AG10803 (cell line): ENCODE measurements around the gene MYO18B.

Experiments used
- DNase-seq: peaks from one replicate; pipeline ENCODE4 v3.0.0; 2010; ENCODE audit warnings: low read depth
- H3K4me3 ChIP-seq: 2 replicates; pipeline ENCODE4 v1.5.1; 2011; ENCODE audit warnings: mild to moderate bottlenecking, low read length, control low read depth
- CTCF ChIP-seq: conservative IDR thresholded peaks from 2 replicates; pipeline ENCODE4 v1.5.1; 2011; ENCODE audit warnings: mild to moderate bottlenecking, low read length, control low read depth, inconsistent platforms

MYO18B gene

GRCh38 chr22:25697181-25697664 lies 44.8 kb upstream of the MYO18B start:
- no peak overlapping the region for H3K4me3 ChIP-seq
- TF ChIP-seq CTCF: no peak
- peak; percentile 6 for DNase-seq

- DNase-seq: no peak
- H3K4me3 ChIP-seq: no peak overlapping the region
- TF ChIP-seq CTCF: no peak
Observed at GRCh38 chr22:25697978-25698377, 44.0 kb upstream of the MYO18B start.

- H3K4me3 ChIP-seq: no peak overlapping the region
- DNase-seq: no peak
- TF ChIP-seq CTCF: no peak
Observed at GRCh38 chr22:25698461-25698860, 43.5 kb upstream of the MYO18B start.

- no peak for DNase-seq
- TF ChIP-seq CTCF: no peak
- H3K4me3 ChIP-seq: no peak overlapping the region
Observed at GRCh38 chr22:25698978-25699377, 43.0 kb upstream of the MYO18B start.

- peak; percentile 67 for DNase-seq
- no peak overlapping the region for H3K4me3 ChIP-seq
Observed at GRCh38 chr22:25701056-25701780, 40.8 kb upstream of the MYO18B start.

GRCh38 chr22:25702040-25702439 lies 39.9 kb upstream of the MYO18B start:
- DNase-seq: peak; percentile 24
- peak; percentile 53 for TF ChIP-seq CTCF
- no peak overlapping the region for H3K4me3 ChIP-seq

More at GRCh38 chr22:25701056-25701780, 40.8 kb upstream of the MYO18B start:
- no peak for TF ChIP-seq CTCF

GRCh38 chr22:25702571-25703167 lies 39.3 kb upstream of the MYO18B start:
- no peak for TF ChIP-seq CTCF
- no peak for DNase-seq
- H3K4me3 ChIP-seq: no peak overlapping the region
